GM21423 (cell line): Measurements from ENCODE around the gene LMX1B.
"Not testable (repeated sequence)": the region's sequence is repeated elsewhere in the genome, so short reads cannot be mapped to it uniquely, and the experiment has no call there.

Experiments used
- ATAC-seq: cut with Tn5 transposase; IDR thresholded peaks from one replicate; pipeline ENCODE4 v1.9.1; 2021; ENCODE audit warnings: mild to moderate bottlenecking, moderate library complexity; ENCODE audit not compliant: unreplicated experiment

The LMX1B gene

GRCh38 chr9:126652140-126652582 is 38.4 kb downstream of the LMX1B start:
- no peak for ATAC-seq

- ATAC-seq: no peak
These were observed 40.4 kb downstream of the LMX1B start for GRCh38 chr9:126654124-126654523.

GRCh38 chr9:126656214-126656613 is 42.5 kb downstream of the LMX1B start:
- ATAC-seq: not testable (repeated sequence)

GRCh38 chr9:126658201-126658825 is 44.6 kb downstream of the LMX1B start:
- no peak for ATAC-seq

GRCh38 chr9:126658956-126659555 is 45.3 kb downstream of the LMX1B start:
- no peak for ATAC-seq

GRCh38 chr9:126661122-126661520 is 47.4 kb downstream of the LMX1B start:
- no peak for ATAC-seq

GRCh38 chr9:126661521-126662251 is 48.0 kb downstream of the LMX1B start:
- ATAC-seq: no peak

- ATAC-seq: no peak
These were observed 49.9 kb downstream of the LMX1B start for GRCh38 chr9:126663661-126664072.

GRCh38 chr9:126664900-126665643 is 51.3 kb downstream of the LMX1B start:
- no peak for ATAC-seq

GRCh38 chr9:126665644-126666035 is 51.9 kb downstream of the LMX1B start:
- ATAC-seq: no peak

GRCh38 chr9:126666155-126666803 is 52.6 kb downstream of the LMX1B start:
- no peak for ATAC-seq

GRCh38 chr9:126667190-126668055 is 53.7 kb downstream of the LMX1B start:
- ATAC-seq: no peak

- ATAC-seq: no peak
These were observed 54.3 kb downstream of the LMX1B start for GRCh38 chr9:126668058-126668457.

GRCh38 chr9:126669108-126669507 is 55.4 kb downstream of the LMX1B start:
- no peak for ATAC-seq

- no peak for ATAC-seq
These were observed 56.5 kb downstream of the LMX1B start for GRCh38 chr9:126670270-126670669.

- no peak for ATAC-seq
These were observed 57.7 kb downstream of the LMX1B start for GRCh38 chr9:126671381-126671831.

GRCh38 chr9:126671983-126672382 is 58.3 kb downstream of the LMX1B start:
- ATAC-seq: no peak

GRCh38 chr9:126672634-126673284 is 59.0 kb downstream of the LMX1B start:
- no peak for ATAC-seq

- no peak for ATAC-seq
These were observed 60.1 kb downstream of the LMX1B start for GRCh38 chr9:126673689-126674364.
